Measurements from ENCODE around the gene RAD51D.

- no peak for TF ChIP-seq CTCF (IDR thresholded peaks at IDR 0.05)
- TF ChIP-seq POLR2A (IDR thresholded peaks at IDR 0.05): no peak
Observed at GRCh38 chr17:35147375-35147905, 27.8 kb upstream of the RAD51D start, which contains the start of gene UNC45B.
